SK-N-SH (cell line): ENCODE measurements around the gene CD83. TPM values are rescaled to one million over a fixed set of nuclear protein-coding genes. Genes with fewer than 3 reads are reported as not detected.

ENCODE experiments used
- CTCF ChIA-PET: fragments of 300-600, 350-600 bp; formaldehyde crosslinking; extraction: SDS; loops from one replicate; lab custom pipeline; 2021; lab: Yijun Ruan, JAX
- POLR2A ChIA-PET: fragments of 350-600 bp; sonication (Branson Sonifier 250); formaldehyde crosslinking; extraction: SDS; loops from one replicate; lab custom pipeline; 2020; ENCODE audit warnings: antibody characterized with exemption, inconsistent platforms; lab: Yijun Ruan, JAX
- DNase-seq: peaks from one replicate; pipeline ENCODE4 v3.0.0; 2012
- H2AFZ ChIP-seq: fragments of 200-600 bp; sonication (generic); 2 replicates; pipeline ENCODE4 v1.8.1; 2016; ENCODE audit warnings: antibody characterized with exemption, mild to moderate bottlenecking, low read depth
- H3F3A ChIP-seq: fragments of 200-600 bp; sonication (generic); replicated peaks from 2 replicates; pipeline ENCODE3; 2016; ENCODE audit warnings: antibody characterized with exemption, mild to moderate bottlenecking; ENCODE audit not compliant: insufficient read depth
- H3K27ac ChIP-seq, 2 experiments: fragments of 200-500 bp in 1 of 2; fragments of 200-600 bp in 1 of 2; sonication (Bioruptor generic) in 1 of 2; sonication (generic), shearing (Covaris generic) in 1 of 2; 2 replicates each; pipeline versions ENCODE4 v1.5.1 to v1.6.1; 2014 to 2016; ENCODE audit warnings: low read depth in 2 of 2, inconsistent platforms in 1 of 2, low read length in 1 of 2, mild to moderate bottlenecking in 1 of 2, mixed read lengths in 1 of 2
- H3K27me3 ChIP-seq: fragments of 200-600 bp; sonication (generic), shearing (Covaris generic); 2 replicates; pipeline ENCODE4 v1.6.1; 2016; ENCODE audit warnings: mixed run types; ENCODE audit not compliant: insufficient read depth
- H3K36me3 ChIP-seq, 2 experiments: fragments of 200-500 bp in 1 of 2; fragments of 200-600 bp in 1 of 2; sonication (Bioruptor generic) in 1 of 2; sonication (generic) in 1 of 2; replicated peaks in 1 of 2; 2 replicates each; pipeline versions ENCODE3 to v1.5.1; 2014 to 2016; ENCODE audit warnings: low read length in 1 of 2, mild to moderate bottlenecking in 1 of 2; ENCODE audit not compliant: insufficient read depth in 2 of 2, control insufficient read depth in 1 of 2
- H3K4me1 ChIP-seq, 2 experiments: fragments of 200-500 bp in 1 of 2; fragments of 200-600 bp in 1 of 2; sonication (Bioruptor generic) in 1 of 2; sonication (generic), shearing (Covaris generic) in 1 of 2; 2 replicates each; pipeline versions ENCODE4 v1.5.1 to v1.6.1; 2014 to 2016; ENCODE audit warnings: low read depth in 1 of 2, low read length in 1 of 2, mixed run types in 1 of 2; ENCODE audit not compliant: insufficient read depth in 2 of 2, control insufficient read depth in 1 of 2
- H3K4me2 ChIP-seq: fragments of 200-600 bp; sonication (generic), shearing (Covaris generic); 2 replicates; pipeline ENCODE4 v1.6.1; 2017; ENCODE audit warnings: mixed run types
- H3K4me3 ChIP-seq, 2 experiments: fragments of 200-500 bp in 1 of 2; fragments of 200-600 bp in 1 of 2; sonication (Bioruptor generic) in 1 of 2; sonication (generic), shearing (Covaris generic) in 1 of 2; 2 replicates each; pipeline versions ENCODE4 v1.5.1 to v1.8.1; 2014 to 2016; ENCODE audit warnings: low read depth in 2 of 2, inconsistent platforms in 1 of 2, low read length in 1 of 2, mild to moderate bottlenecking in 1 of 2, mixed read lengths in 1 of 2, moderate library complexity in 1 of 2
- H3K79me2 ChIP-seq: fragments of 200-600 bp; sonication (generic); 2 replicates; pipeline ENCODE4 v1.8.1; 2017; ENCODE audit warnings: mild to moderate bottlenecking; ENCODE audit not compliant: insufficient read depth
- H3K9ac ChIP-seq: fragments of 200-600 bp; sonication (generic); 2 replicates; pipeline ENCODE4 v1.6.1; 2017; ENCODE audit warnings: mixed run types
- H3K9me2 ChIP-seq: fragments of 200-600 bp; sonication (generic); 2 replicates; pipeline ENCODE4 v1.6.1; 2017; ENCODE audit warnings: mixed run types
- H3K9me3 ChIP-seq: fragments of 200-600 bp; sonication (generic); 2 replicates; pipeline ENCODE4 v1.6.1; 2017; ENCODE audit warnings: mixed run types, mild to moderate bottlenecking, moderate library complexity
- H4K20me1 ChIP-seq: fragments of 200-600 bp; sonication (generic); 2 replicates; pipeline ENCODE4 v1.6.1; 2017; ENCODE audit warnings: mild to moderate bottlenecking, mixed run types; ENCODE audit not compliant: insufficient read depth
- CHD2 ChIP-seq: fragments of 150-350 bp; IDR thresholded peaks from 2 replicates; pipeline ENCODE4 v1.6.1; 2018; ENCODE audit warnings: low read length; ENCODE audit not compliant: partially characterized antibody
- ELF1 ChIP-seq: IDR thresholded peaks from 2 replicates; pipeline ENCODE4 v1.4.0; 2012
- EP300 ChIP-seq, 2 experiments: IDR thresholded peaks; 2 replicates each; pipeline versions ENCODE4 v1.4.0 to v1.6.1; 2012; ENCODE audit warnings: borderline replicate concordance in 1 of 2, low read depth in 1 of 2, low read length in 1 of 2
- EZH2phosphoT487 ChIP-seq: fragments of 200-600 bp; sonication (generic); IDR thresholded peaks from 2 replicates; pipeline ENCODE4 v1.6.1; 2017; ENCODE audit warnings: low read depth, mixed run types, mild to moderate bottlenecking, antibody characterized with exemption, moderate library complexity, borderline replicate concordance
- FOSL2 ChIP-seq: IDR thresholded peaks from 2 replicates; pipeline ENCODE4 v1.4.0; 2012; ENCODE audit warnings: low read depth, mild to moderate bottlenecking, moderate library complexity, borderline replicate concordance
- FOXJ3 ChIP-seq: sonication (generic); formaldehyde crosslinking; IDR thresholded peaks from 2 replicates; pipeline ENCODE4 v1.5.1; 2020; ENCODE audit warnings: mild to moderate bottlenecking, missing genetic modification reagents
- FOXM1 ChIP-seq: IDR thresholded peaks from 2 replicates; pipeline ENCODE4 v1.4.0; 2012; ENCODE audit warnings: low read depth, mild to moderate bottlenecking
- JUND ChIP-seq: IDR thresholded peaks from 2 replicates; pipeline ENCODE4 v1.4.0; 2012
- MEF2A ChIP-seq: IDR thresholded peaks from 2 replicates; pipeline ENCODE4 v1.4.0; 2012; ENCODE audit warnings: low read depth, borderline replicate concordance
- PBX3 ChIP-seq: IDR thresholded peaks from 2 replicates; pipeline ENCODE4; 2012
- REST ChIP-seq: IDR thresholded peaks from 2 replicates; pipeline ENCODE4 v1.6.1; 2012; ENCODE audit warnings: mild to moderate bottlenecking, low read depth, low read length, moderate library complexity
- RFX5 ChIP-seq: IDR thresholded peaks from 2 replicates; pipeline ENCODE4 v1.6.1; 2012; ENCODE audit warnings: mild to moderate bottlenecking, improper control_type of control experiment, low read length
- RXRA ChIP-seq: IDR thresholded peaks from 2 replicates; pipeline ENCODE4 v1.4.0; 2012; ENCODE audit warnings: low read depth, mild to moderate bottlenecking, borderline replicate concordance
- SMC3 ChIP-seq: IDR thresholded peaks from 2 replicates; pipeline ENCODE4 v1.6.1; 2012; ENCODE audit warnings: low read depth, low read length, improper control_type of control experiment
- TAF1 ChIP-seq: IDR thresholded peaks from 2 replicates; pipeline ENCODE4 v1.6.1; 2012; ENCODE audit warnings: low read depth, mild to moderate bottlenecking, low read length, moderate library complexity, borderline replicate concordance
- TEAD4 ChIP-seq: IDR thresholded peaks from 2 replicates; pipeline ENCODE4 v1.4.0; 2012; ENCODE audit warnings: mild to moderate bottlenecking, borderline replicate concordance; ENCODE audit not compliant: insufficient read depth
- USF2 ChIP-seq: fragments of 150-350 bp; IDR thresholded peaks from 2 replicates; pipeline ENCODE4 v1.6.1; 2017; ENCODE audit warnings: antibody characterized with exemption, low read length, low read depth, borderline replicate concordance
- YY1 ChIP-seq: IDR thresholded peaks from 2 replicates; pipeline ENCODE4 v1.4.0; 2012; ENCODE audit warnings: low read depth, mild to moderate bottlenecking
- ZBTB33 ChIP-seq: IDR thresholded peaks from 2 replicates; pipeline ENCODE4 v1.4.0; 2012; ENCODE audit warnings: low read depth, borderline replicate concordance
- WGBS: methylation state at CpG from one replicate; pipeline ENCODE4 v1.1.6; 2017; ENCODE audit warnings: low lambda C conversion rate; 5-methylcytosine and 5-hydroxymethylcytosine counted together
- polyA plus RNA-seq, 3 experiments: library from polyadenylated mRNA; depleted of rRNA; stranded (reverse); fragments of >200 nt; gene quantifications; 2 replicates each; pipeline ENCODE4 v1.2.3, GENCODE V29; 2012
- TF ChIP-seq, protein P1 (sequence below): IDR thresholded peaks from 2 replicates; pipeline ENCODE4 v1.4.0; 2012; ENCODE audit warnings: low read depth

CD83 gene
- polyA plus RNA-seq, 1 of the 3 experiments (the other 2 are of a cell fraction) = 2.0 TPM

DNA sequence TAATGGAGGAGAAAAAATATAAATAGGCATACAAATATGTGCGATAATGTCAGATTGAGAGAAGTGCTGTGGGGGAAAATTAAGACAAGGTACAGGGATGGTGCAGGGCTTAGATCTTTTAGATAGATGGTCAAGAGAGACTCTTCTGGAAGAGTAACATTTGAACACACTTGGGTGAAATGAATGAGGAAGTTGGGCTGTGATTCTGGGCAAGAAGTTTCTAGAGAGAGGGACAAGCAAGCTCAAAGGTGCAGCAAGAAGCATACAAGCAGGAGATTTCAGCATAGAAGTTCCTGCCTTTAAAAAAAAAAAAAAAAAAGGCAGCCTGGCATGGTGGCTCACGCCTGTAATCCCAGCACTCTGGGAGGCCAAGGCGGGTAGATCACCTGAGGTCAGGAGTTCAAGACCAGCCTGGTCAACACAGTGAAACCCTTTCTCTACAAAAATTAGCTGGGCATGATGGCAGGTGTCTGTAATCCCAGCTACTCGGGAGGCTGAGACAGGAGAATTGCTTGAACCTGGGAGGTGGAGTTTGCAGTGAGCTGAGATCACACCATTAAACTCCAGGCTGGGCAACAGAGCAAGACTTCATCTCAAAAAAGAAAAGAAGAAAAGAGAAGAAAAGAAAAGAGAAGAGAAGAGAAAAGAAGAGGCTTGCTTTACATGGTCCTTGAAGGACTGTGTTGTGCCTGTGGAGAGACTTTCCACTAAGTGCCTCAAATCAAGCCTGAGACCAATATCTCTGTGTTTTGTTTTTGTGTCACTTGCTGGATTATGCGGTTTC, 9.7 kb upstream of the CD83 start (continued):
- TF ChIP-seq USF2 = no peak
- no peak for TF ChIP-seq PBX3
- TF ChIP-seq EZH2phosphoT487 = no peak
- TF ChIP-seq MEF2A = no peak
- no peak for TF ChIP-seq ZBTB33
- TF ChIP-seq ELF1 = no peak
- TF ChIP-seq EP300 (IDR thresholded peaks at IDR 0.05; ENCODE audit: borderline replicate concordance in 1 of 2, low read depth in 1 of 2, low read length in 1 of 2) = no peak
- TF ChIP-seq SMC3 = no peak
- TF ChIP-seq TEAD4 = no peak

DNA sequence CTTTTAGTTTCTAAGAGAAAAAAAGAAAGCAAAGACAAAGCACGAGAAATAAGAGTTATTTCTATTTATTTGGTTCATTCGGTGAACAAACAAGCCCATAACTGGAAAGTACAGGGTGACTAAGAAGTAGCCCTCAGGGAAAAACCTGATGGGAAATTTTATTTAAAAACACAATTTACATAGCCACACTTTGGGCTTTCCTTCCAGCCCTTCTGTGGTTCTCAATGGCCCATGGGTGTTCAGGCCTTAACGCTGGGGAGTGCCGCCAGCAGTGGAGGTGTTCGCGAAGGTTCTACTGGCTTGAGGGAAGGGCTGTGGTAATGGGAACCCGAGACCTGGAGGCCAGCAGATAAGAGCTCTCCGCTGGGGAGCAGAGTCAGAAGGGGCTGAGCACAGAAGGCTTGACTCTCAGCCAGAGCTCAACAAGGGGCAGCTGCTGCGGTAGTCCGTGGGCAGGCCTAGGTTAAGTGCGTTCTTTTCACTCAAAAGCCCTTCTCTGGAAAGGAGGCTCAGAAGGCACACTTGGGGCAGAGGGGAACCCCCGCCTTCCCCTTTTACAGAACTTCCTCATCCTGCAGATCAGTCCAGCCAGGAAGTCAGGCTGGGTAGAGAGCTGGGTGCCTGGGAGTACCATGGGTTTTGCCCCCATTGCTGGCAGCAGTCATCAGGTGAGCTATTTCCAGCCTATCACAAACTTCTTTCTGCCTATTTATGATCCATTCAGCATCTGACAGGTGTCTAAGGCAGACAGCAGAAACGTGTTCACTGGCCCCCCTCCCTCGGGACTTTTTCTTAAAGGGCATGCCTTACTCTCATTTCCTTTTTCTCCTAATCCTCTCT, 8.8 kb upstream of the CD83 start:
- Histone ChIP-seq H3K27ac (no peak overlapping the region), H3K4me2 (no peak overlapping the region), H3K9me2 (no peaks in the 10 kb centered on the region), H3K4me1 (no peaks in the 10 kb centered on the region), H3K9me3 (no peaks in the 10 kb centered on the region), H3K4me3 (no peak overlapping the region), H4K20me1 (no peaks in the 10 kb centered on the region), H3F3A (no peaks in the 10 kb centered on the region), H2AFZ (no peak overlapping the region), H3K27me3 (no peaks in the 10 kb centered on the region; the same call in 1 of the 2 replicates), H3K36me3 (no peaks in the 10 kb centered on the region), H3K9ac (no peak overlapping the region), H3K79me2 (no peaks in the 10 kb centered on the region)
- DNase-seq = no peak
- ChIA-PET CTCF (interaction anchor here (1.4 kb wide), 1 partner anchor 43 kb away, joined by 7 read pairs; no protein-coding TSS in a partner anchor), POLR2A (no interaction called here)
- WGBS = 54% methylated on average over 8 of the region's 14 CpGs
- TF ChIP-seq RXRA (no peak), CHD2 (no peak), YY1 (no peak), FOXM1 (no peak), USF2 (no peak), JUND (no peak), RFX5 (no peak), FOXJ3 (CRISPR knock-in tag) (no peak), TAF1 (no peak), REST (no peak), MEF2A (no peak), FOSL2 (no peak)
- TF ChIP-seq, protein P1, sequence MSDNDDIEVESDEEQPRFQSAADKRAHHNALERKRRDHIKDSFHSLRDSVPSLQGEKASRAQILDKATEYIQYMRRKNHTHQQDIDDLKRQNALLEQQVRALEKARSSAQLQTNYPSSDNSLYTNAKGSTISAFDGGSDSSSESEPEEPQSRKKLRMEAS = no peak
